HepG2 (cell line): ENCODE data around the gene SCN9A. TPM values are rescaled to one million over a fixed set of nuclear protein-coding genes. Genes with fewer than 3 reads are reported as not detected.

ENCODE experiments used
- GLI4 ChIP-seq: sonication (generic); formaldehyde crosslinking; IDR thresholded peaks from 2 replicates; pipeline ENCODE4 v1.5.1; 2020; ENCODE audit warnings: missing genetic modification reagents, mild to moderate bottlenecking, moderate library complexity, borderline replicate concordance
- MAFK ChIP-seq, 2 experiments: IDR thresholded peaks in 1 of 2; conservative IDR thresholded peaks in 1 of 2; 2 replicates each; pipeline ENCODE4 v1.6.1; 2011; ENCODE audit warnings: improper control_type of control experiment in 2 of 2, low read length in 2 of 2
- MED1 ChIP-seq: sonication (generic); formaldehyde crosslinking; IDR thresholded peaks from 2 replicates; pipeline ENCODE4 v1.4.0; 2020; ENCODE audit warnings: missing genetic modification reagents
- SNRNP70 ChIP-seq: fragments of 200-400 bp; formaldehyde crosslinking; IDR thresholded peaks from 2 replicates; pipeline ENCODE4 v1.6.1; 2017; ENCODE audit warnings: mild to moderate bottlenecking, low read depth, low read length, moderate library complexity
- SRF ChIP-seq: IDR thresholded peaks from 2 replicates; pipeline ENCODE4 v1.6.1; 2011; ENCODE audit warnings: mild to moderate bottlenecking, low read depth, low read length, moderate library complexity
- U2AF2 ChIP-seq: fragments of 200-400 bp; formaldehyde crosslinking; IDR thresholded peaks from 2 replicates; pipeline ENCODE4 v1.6.1; 2017; ENCODE audit warnings: low read depth, mild to moderate bottlenecking, low read length
- ZNF430 ChIP-seq: sonication (generic); formaldehyde crosslinking; IDR thresholded peaks from 2 replicates; pipeline ENCODE4 v1.9.0; 2021; ENCODE audit warnings: mild to moderate bottlenecking, missing genetic modification reagents
- ZNF557 ChIP-seq: sonication (generic); formaldehyde crosslinking; IDR thresholded peaks from 2 replicates; pipeline ENCODE4 v1.4.0; 2020; ENCODE audit warnings: missing genetic modification reagents
- ZNF597 ChIP-seq: sonication (generic); formaldehyde crosslinking; IDR thresholded peaks from 2 replicates; pipeline ENCODE4 v1.5.0; 2020; ENCODE audit warnings: missing genetic modification reagents
- ZNF788 ChIP-seq: sonication (generic); formaldehyde crosslinking; IDR thresholded peaks from 2 replicates; pipeline ENCODE4 v1.5.0; 2020; ENCODE audit warnings: mild to moderate bottlenecking, missing genetic modification reagents, borderline replicate concordance
- polyA plus RNA-seq, 8 experiments: library from polyadenylated mRNA; depleted of rRNA in 3 of 8; stranded (reverse) in 7 of 8; unstranded in 1 of 8; fragments of >200 nt; fragmentation: Illumina TruSeq in 4 of 8; extraction: Trizol in 4 of 8; gene quantifications; 2 replicates each; pipeline versions ENCODE4 v1.2.1 to v1.2.3, GENCODE V29; 2011 to 2016; ENCODE audit warnings: low read depth in 4 of 8, missing spikeins in 1 of 8, mixed read lengths in 1 of 8; ENCODE audit not compliant: insufficient read depth in 1 of 8
- total RNA-seq, 5 experiments: library from RNA; depleted of rRNA; stranded (reverse); fragments of >200 nt; fragmentation: Illumina TruSeq; extraction: Trizol; gene quantifications; 2 replicates each; pipeline ENCODE4 v1.2.3, GENCODE V29; 2016; ENCODE audit warnings: low read depth in 1 of 5
- TF ChIP-seq, protein P1 (sequence below): sonication (generic); formaldehyde crosslinking; IDR thresholded peaks from 2 replicates; pipeline ENCODE4 v1.4.0; 2020; ENCODE audit warnings: missing genetic modification reagents
- TF ChIP-seq, protein P2 (sequence below): sonication (generic); formaldehyde crosslinking; IDR thresholded peaks from 2 replicates; pipeline ENCODE4 v1.4.0; 2020; ENCODE audit warnings: missing genetic modification reagents, borderline replicate concordance

The SCN9A gene
- total and polyA plus RNA-seq, 2 of the 13 experiments (the other 11 are each of a cell fraction or from before 2014, with no cell fraction given), result 15.3 to 24.3 TPM

DNA sequence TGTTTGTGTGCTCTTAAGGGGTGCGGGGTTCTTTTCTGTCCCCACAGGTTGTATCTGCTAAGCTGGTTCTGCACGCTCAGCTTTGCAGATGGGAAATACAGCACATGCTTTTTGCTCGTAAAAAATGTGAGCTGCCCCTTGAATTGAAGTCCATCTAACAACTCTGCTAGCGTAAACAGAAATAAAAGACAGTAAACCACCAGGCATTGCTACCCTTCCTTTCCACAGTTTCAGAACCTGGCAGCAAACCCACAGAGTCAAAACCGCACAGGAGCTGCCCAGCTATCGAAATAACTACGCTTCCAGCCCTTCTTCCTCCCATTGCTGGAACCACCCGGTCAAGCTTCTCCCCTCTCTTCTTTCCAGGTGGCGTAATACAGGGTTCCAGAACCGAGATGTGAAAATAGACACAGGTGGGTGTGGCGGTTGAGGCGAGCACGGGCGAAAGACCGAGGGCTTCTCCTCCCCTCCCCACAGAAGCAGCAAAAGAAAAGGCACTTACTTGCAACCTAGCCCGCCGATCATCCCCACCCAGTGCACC is 479 bp downstream of the SCN9A start (continued):
- TF ChIP-seq, protein P1, sequence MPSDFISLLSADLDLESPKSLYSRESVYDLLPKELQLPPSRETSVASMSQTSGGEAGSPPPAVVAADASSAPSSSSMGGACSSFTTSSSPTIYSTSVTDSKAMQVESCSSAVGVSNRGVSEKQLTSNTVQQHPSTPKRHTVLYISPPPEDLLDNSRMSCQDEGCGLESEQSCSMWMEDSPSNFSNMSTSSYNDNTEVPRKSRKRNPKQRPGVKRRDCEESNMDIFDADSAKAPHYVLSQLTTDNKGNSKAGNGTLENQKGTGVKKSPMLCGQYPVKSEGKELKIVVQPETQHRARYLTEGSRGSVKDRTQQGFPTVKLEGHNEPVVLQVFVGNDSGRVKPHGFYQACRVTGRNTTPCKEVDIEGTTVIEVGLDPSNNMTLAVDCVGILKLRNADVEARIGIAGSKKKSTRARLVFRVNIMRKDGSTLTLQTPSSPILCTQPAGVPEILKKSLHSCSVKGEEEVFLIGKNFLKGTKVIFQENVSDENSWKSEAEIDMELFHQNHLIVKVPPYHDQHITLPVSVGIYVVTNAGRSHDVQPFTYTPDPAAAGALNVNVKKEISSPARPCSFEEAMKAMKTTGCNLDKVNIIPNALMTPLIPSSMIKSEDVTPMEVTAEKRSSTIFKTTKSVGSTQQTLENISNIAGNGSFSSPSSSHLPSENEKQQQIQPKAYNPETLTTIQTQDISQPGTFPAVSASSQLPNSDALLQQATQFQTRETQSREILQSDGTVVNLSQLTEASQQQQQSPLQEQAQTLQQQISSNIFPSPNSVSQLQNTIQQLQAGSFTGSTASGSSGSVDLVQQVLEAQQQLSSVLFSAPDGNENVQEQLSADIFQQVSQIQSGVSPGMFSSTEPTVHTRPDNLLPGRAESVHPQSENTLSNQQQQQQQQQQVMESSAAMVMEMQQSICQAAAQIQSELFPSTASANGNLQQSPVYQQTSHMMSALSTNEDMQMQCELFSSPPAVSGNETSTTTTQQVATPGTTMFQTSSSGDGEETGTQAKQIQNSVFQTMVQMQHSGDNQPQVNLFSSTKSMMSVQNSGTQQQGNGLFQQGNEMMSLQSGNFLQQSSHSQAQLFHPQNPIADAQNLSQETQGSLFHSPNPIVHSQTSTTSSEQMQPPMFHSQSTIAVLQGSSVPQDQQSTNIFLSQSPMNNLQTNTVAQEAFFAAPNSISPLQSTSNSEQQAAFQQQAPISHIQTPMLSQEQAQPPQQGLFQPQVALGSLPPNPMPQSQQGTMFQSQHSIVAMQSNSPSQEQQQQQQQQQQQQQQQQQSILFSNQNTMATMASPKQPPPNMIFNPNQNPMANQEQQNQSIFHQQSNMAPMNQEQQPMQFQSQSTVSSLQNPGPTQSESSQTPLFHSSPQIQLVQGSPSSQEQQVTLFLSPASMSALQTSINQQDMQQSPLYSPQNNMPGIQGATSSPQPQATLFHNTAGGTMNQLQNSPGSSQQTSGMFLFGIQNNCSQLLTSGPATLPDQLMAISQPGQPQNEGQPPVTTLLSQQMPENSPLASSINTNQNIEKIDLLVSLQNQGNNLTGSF (CRISPR knock-in tag), result 0 out of 2 replicates have a peak, but pooled peaks have one; percentile 50
- TF ChIP-seq, protein P2, sequence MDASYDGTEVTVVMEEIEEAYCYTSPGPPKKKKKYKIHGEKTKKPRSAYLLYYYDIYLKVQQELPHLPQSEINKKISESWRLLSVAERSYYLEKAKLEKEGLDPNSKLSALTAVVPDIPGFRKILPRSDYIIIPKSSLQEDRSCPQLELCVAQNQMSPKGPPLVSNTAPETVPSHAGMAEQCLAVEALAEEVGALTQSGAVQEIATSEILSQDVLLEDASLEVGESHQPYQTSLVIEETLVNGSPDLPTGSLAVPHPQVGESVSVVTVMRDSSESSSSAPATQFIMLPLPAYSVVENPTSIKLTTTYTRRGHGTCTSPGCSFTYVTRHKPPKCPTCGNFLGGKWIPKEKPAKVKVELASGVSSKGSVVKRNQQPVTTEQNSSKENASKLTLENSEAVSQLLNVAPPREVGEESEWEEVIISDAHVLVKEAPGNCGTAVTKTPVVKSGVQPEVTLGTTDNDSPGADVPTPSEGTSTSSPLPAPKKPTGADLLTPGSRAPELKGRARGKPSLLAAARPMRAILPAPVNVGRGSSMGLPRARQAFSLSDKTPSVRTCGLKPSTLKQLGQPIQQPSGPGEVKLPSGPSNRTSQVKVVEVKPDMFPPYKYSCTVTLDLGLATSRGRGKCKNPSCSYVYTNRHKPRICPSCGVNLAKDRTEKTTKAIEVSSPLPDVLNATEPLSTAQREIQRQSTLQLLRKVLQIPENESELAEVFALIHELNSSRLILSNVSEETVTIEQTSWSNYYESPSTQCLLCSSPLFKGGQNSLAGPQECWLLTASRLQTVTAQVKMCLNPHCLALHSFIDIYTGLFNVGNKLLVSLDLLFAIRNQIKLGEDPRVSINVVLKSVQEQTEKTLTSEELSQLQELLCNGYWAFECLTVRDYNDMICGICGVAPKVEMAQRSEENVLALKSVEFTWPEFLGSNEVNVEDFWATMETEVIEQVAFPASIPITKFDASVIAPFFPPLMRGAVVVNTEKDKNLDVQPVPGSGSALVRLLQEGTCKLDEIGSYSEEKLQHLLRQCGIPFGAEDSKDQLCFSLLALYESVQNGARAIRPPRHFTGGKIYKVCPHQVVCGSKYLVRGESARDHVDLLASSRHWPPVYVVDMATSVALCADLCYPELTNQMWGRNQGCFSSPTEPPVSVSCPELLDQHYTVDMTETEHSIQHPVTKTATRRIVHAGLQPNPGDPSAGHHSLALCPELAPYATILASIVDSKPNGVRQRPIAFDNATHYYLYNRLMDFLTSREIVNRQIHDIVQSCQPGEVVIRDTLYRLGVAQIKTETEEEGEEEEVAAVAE (CRISPR knock-in tag), result 0 out of 2 replicates have a peak, but pooled peaks have one; percentile 9
- TF ChIP-seq ZNF430 (CRISPR knock-in tag), result peak; percentile 85; the same call in 1 of the 2 replicates
- no peak for TF ChIP-seq ZNF597 (CRISPR knock-in tag)
- peak; percentile 6; the same call in 1 of the 2 replicates for TF ChIP-seq MED1
- TF ChIP-seq SNRNP70, result no peak
- TF ChIP-seq U2AF2, result no peak
- peak; percentile 32; the same call in 1 of the 2 replicates for TF ChIP-seq ZNF557
- peak; percentile 7; the same call in 1 of the 2 replicates for TF ChIP-seq ZNF788 (CRISPR knock-in tag)
- peak in 1 of 2 experiments; percentile 14; a peak in 1 of 4 replicates for TF ChIP-seq MAFK (conservative IDR thresholded peaks at IDR 0.05 in 1 of 2, IDR thresholded peaks at IDR 0.05 in 1 of 2; ENCODE audit: low read length in 2 of 2)
- TF ChIP-seq SRF, result no peak
- peak; percentile 90; the same call in 1 of the 2 replicates for TF ChIP-seq GLI4 (CRISPR knock-in tag)
